HG03469 (cell line): ENCODE measurements around the gene CGN.

ENCODE experiments used
- ATAC-seq: cut with Tn5 transposase; IDR thresholded peaks from one replicate; pipeline ENCODE4 v1.9.1; 2021; ENCODE audit warnings: mild to moderate bottlenecking, moderate library complexity, moderate number of reproducible peaks; ENCODE audit not compliant: unreplicated experiment

The CGN gene

GRCh38 chr1:151546011-151546925 is 35.1 kb downstream of the CGN start:
- no peak for ATAC-seq

GRCh38 chr1:151547119-151547899 is 36.1 kb downstream of the CGN start:
- ATAC-seq: no peak

- ATAC-seq: no peak
Observed at GRCh38 chr1:151547900-151548230, 36.7 kb downstream of the CGN start.

GRCh38 chr1:151549199-151549598 is 38.0 kb downstream of the CGN start:
- ATAC-seq: no peak

- ATAC-seq: no peak
Observed at GRCh38 chr1:151553659-151554058, 42.5 kb downstream of the CGN start.

- ATAC-seq: no peak
Observed at GRCh38 chr1:151556052-151556451, 44.9 kb downstream of the CGN start.

- ATAC-seq: no peak
Observed at GRCh38 chr1:151562661-151563060, 51.5 kb downstream of the CGN start.

GRCh38 chr1:151563376-151563775 is 52.2 kb downstream of the CGN start:
- no peak for ATAC-seq

GRCh38 chr1:151565502-151566189 is 54.5 kb downstream of the CGN start:
- ATAC-seq: no peak

- ATAC-seq: no peak
Observed at GRCh38 chr1:151568626-151569088, 57.5 kb downstream of the CGN start.

- ATAC-seq: no peak
Observed at GRCh38 chr1:151570819-151571218, 59.6 kb downstream of the CGN start.

- ATAC-seq: no peak
Observed at GRCh38 chr1:151574575-151575529, 63.7 kb downstream of the CGN start.

- no peak for ATAC-seq
Observed at GRCh38 chr1:151577173-151577572, 66.0 kb downstream of the CGN start.

GRCh38 chr1:151578941-151579340 is 67.8 kb downstream of the CGN start:
- no peak for ATAC-seq

- no peak for ATAC-seq
Observed at GRCh38 chr1:151579436-151580225, 68.4 kb downstream of the CGN start.

GRCh38 chr1:151581451-151581850 is 70.3 kb downstream of the CGN start:
- no peak for ATAC-seq

- ATAC-seq: no peak
Observed at GRCh38 chr1:151581921-151582320, 70.7 kb downstream of the CGN start.

- no peak for ATAC-seq
Observed at GRCh38 chr1:151583796-151584195, 72.6 kb downstream of the CGN start.

- ATAC-seq: no peak
Observed at GRCh38 chr1:151584278-151584677, 73.1 kb downstream of the CGN start.
